SU-DHL-6 (cell line): ENCODE data around the gene ZC3H4.

Experiments used
- H2AFZ ChIP-seq: fragments of 200-600 bp; sonication (generic); 2 replicates; pipeline ENCODE4 v1.6.1; 2014; ENCODE audit warnings: low read depth, mild to moderate bottlenecking, moderate library complexity, mixed read lengths, antibody characterized with exemption, low read length; ENCODE audit not compliant: severe bottlenecking
- H3F3A ChIP-seq: fragments of 200-600 bp; shearing (Covaris generic); 2 replicates; pipeline ENCODE4 v1.6.0; 2016; ENCODE audit warnings: antibody characterized with exemption, mild to moderate bottlenecking; ENCODE audit not compliant: insufficient read depth
- H3K27ac ChIP-seq: fragments of 200-600 bp; sonication (generic); 2 replicates; pipeline ENCODE4 v1.5.1; 2016; ENCODE audit warnings: low read depth, mild to moderate bottlenecking, low read length, moderate library complexity, mixed read lengths
- H3K27me3 ChIP-seq: fragments of 200-600 bp; sonication (generic), shearing (Covaris generic); 2 replicates; pipeline ENCODE4 v1.6.0; 2014; ENCODE audit warnings: mild to moderate bottlenecking, low read length
- H3K36me3 ChIP-seq: fragments of 200-600 bp; sonication (generic); 2 replicates; pipeline ENCODE4 v1.6.1; 2014; ENCODE audit warnings: mild to moderate bottlenecking, low read length, mixed read lengths
- H3K4me2 ChIP-seq: fragments of 300-600, 200-600 bp; shearing (Covaris generic), sonication (generic); 2 replicates; pipeline ENCODE4 v1.6.0; 2014; ENCODE audit warnings: low read length, low read depth, mild to moderate bottlenecking; ENCODE audit not compliant: poor library complexity, severe bottlenecking
- H3K4me3 ChIP-seq: fragments of 200-600 bp; sonication (generic); 2 replicates; pipeline ENCODE4 v1.5.1; 2014; ENCODE audit warnings: antibody characterized with exemption, low read length, mild to moderate bottlenecking, mixed read lengths; ENCODE audit not compliant: insufficient read depth, poor library complexity, severe bottlenecking
- H3K79me2 ChIP-seq: fragments of 200-600 bp; sonication (generic); 2 replicates; pipeline ENCODE4 v1.6.1; 2014; ENCODE audit warnings: mild to moderate bottlenecking, low read length, moderate library complexity; ENCODE audit not compliant: insufficient read depth
- H3K9ac ChIP-seq: fragments of 200-600 bp; sonication (generic); 2 replicates; pipeline ENCODE4 v1.7.0; 2014; ENCODE audit warnings: mild to moderate bottlenecking, low read length
- H3K9me2 ChIP-seq: fragments of 200-600 bp; sonication (generic); replicated peaks from 2 replicates; pipeline ENCODE4 v1.6.1; 2014; ENCODE audit warnings: low read length; ENCODE audit not compliant: insufficient read depth
- H3K9me3 ChIP-seq: fragments of 200-600 bp; sonication (generic); 2 replicates; pipeline ENCODE4 v1.6.1; 2014; ENCODE audit warnings: low read length, mixed read lengths; ENCODE audit not compliant: insufficient read depth
- H4K20me1 ChIP-seq: fragments of 200-600 bp; sonication (generic); 2 replicates; pipeline ENCODE4 v1.6.1; 2014; ENCODE audit warnings: low read depth, mild to moderate bottlenecking, antibody characterized with exemption, low read length, moderate library complexity, mixed read lengths
- CTCF ChIP-seq: fragments of 200-600 bp; sonication (generic); IDR thresholded peaks from one replicate; pipeline ENCODE4 v1.5.1; 2017; ENCODE audit warnings: antibody characterized with exemption, mild to moderate bottlenecking, low read length, moderate library complexity; ENCODE audit not compliant: insufficient read depth, poor library complexity, severe bottlenecking
- EZH2phosphoT487 ChIP-seq: fragments of 200-600 bp; sonication (generic), shearing (Covaris generic); conservative IDR thresholded peaks from 2 replicates; pipeline ENCODE4 v1.6.1; 2018; ENCODE audit warnings: mild to moderate bottlenecking, antibody characterized with exemption, low read length, moderate library complexity, mixed read lengths

ZC3H4 gene

GRCh38 chr19:47100290-47100689 is 13.3 kb downstream of the ZC3H4 start:
- no peak overlapping the region for H2AFZ ChIP-seq
- H3K27me3 ChIP-seq: no peaks in the 10 kb centered on the region
- no peak overlapping the region for H3K27ac ChIP-seq
- no peaks in the 10 kb centered on the region for H3F3A ChIP-seq
- no peak overlapping the region for H3K4me2 ChIP-seq
- no peak for TF ChIP-seq CTCF
- no peak for TF ChIP-seq EZH2phosphoT487
- no peaks in the 10 kb centered on the region for H3K9me3 ChIP-seq
- H3K36me3 ChIP-seq: no peaks in the 10 kb centered on the region
- no peaks in the 10 kb centered on the region for H3K9me2 ChIP-seq
- H3K9ac ChIP-seq: no peak overlapping the region
- H3K79me2 ChIP-seq: peaks cover 95% of the 10 kb centered on the region
- H3K4me3 ChIP-seq: no peak overlapping the region
- H4K20me1 ChIP-seq: peaks cover 13% of the 10 kb centered on the region; the same call in 1 of the 2 replicates

GRCh38 chr19:47099576-47100050 is 14.0 kb downstream of the ZC3H4 start:
- H3K9ac ChIP-seq: no peak overlapping the region
- peaks cover 95% of the 10 kb centered on the region for H3K79me2 ChIP-seq
- H4K20me1 ChIP-seq: peaks cover 13% of the 10 kb centered on the region; the same call in 1 of the 2 replicates
- no peaks in the 10 kb centered on the region for H3K9me2 ChIP-seq
- H3K27ac ChIP-seq: no peak overlapping the region
- TF ChIP-seq CTCF (no peak), EZH2phosphoT487 (no peak)
- no peaks in the 10 kb centered on the region for H3K27me3 ChIP-seq
- no peaks in the 10 kb centered on the region for H3F3A ChIP-seq
- no peak overlapping the region for H3K4me3 ChIP-seq
- no peaks in the 10 kb centered on the region for H3K36me3 ChIP-seq
- H3K9me3 ChIP-seq: no peaks in the 10 kb centered on the region
- H3K4me2 ChIP-seq: no peak overlapping the region
- no peak overlapping the region for H2AFZ ChIP-seq

- H3K79me2 ChIP-seq: peaks cover 98% of the 10 kb centered on the region
- peaks cover 13% of the 10 kb centered on the region; the same call in 1 of the 2 replicates for H4K20me1 ChIP-seq
- no peaks in the 10 kb centered on the region for H3K36me3 ChIP-seq
- no peak overlapping the region for H3K4me2 ChIP-seq
- H2AFZ ChIP-seq: no peak overlapping the region
- no peak overlapping the region for H3K9ac ChIP-seq
- no peaks in the 10 kb centered on the region for H3K9me3 ChIP-seq
- TF ChIP-seq EZH2phosphoT487 (no peak), CTCF (no peak)
- no peaks in the 10 kb centered on the region for H3K9me2 ChIP-seq
- H3K27ac ChIP-seq: no peak overlapping the region
- no peak overlapping the region for H3K4me3 ChIP-seq
- no peaks in the 10 kb centered on the region for H3F3A ChIP-seq
- H3K27me3 ChIP-seq: no peaks in the 10 kb centered on the region
Measured at GRCh38 chr19:47098608-47099007, 15.0 kb downstream of the ZC3H4 start.
